ENCODE data around the gene KRT37.

- TF ChIP-seq CTCF (IDR thresholded peaks at IDR 0.05) (no peak), POLR2A (IDR thresholded peaks at IDR 0.05) (no peak), POLR2AphosphoS5 (IDR thresholded peaks at IDR 0.05) (no peak)
Observed at GRCh38 chr17:41393826-41394225, 30.6 kb downstream of the KRT37 start.
